Measurements from ENCODE around the gene TGM2. TPM values are rescaled to one million over a fixed set of nuclear protein-coding genes. Genes with fewer than 3 reads are reported as not detected.

Gene TGM2
- total and polyA plus RNA-seq, 9 of the 15 experiments (the other 6 are each of a cell fraction or from before 2014, with no cell fraction given): 5.5 to 78.5 (median 37.6) TPM

DNA sequence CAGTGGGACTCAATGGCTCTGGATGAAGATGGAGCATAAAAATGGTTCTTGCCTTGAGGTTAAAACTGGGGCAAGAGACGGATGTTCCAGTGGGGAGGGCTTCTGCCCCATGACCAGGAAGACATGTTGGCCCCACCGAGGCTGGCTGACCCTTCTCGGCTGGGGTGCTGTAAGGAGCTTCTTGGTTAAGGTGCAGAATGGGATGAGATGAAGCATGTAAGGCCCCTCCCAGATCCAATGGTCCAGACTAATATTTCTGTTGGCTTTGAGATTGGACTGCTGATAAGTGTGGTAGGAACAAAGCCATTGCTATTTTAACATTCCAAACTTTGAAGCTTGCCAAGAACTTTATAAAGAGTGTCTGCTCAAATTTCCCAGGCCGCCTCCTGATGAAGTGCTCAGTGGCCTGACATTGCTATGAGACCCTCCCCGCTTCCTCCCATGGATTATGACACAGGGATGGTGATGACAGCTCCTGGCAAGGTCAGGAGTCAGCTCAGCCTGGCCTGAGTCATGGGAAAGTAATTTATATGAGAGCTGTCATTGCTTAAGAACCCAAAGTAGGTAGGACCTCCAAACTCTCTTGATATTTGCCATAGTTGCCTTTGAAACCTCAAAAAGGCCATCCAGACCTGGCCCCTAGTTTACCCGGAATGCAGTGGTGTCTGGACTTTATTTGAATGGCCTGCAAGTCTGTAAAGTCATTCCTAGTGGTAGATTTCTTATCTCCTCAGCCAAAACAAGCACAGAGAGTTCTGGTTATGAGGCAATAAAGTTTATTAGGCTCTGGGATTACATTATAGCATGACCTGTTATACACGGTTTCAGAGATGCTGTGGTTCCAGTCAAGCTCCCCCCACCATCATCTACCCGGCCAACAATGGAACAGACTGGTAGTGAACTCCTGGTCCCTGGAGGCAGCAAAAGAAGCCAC lies 55.2 kb downstream of the TGM2 start (continued):
- no peak for TF ChIP-seq ZBTB5 (IDR thresholded peaks at IDR 0.05)
- TF ChIP-seq, protein P1, sequence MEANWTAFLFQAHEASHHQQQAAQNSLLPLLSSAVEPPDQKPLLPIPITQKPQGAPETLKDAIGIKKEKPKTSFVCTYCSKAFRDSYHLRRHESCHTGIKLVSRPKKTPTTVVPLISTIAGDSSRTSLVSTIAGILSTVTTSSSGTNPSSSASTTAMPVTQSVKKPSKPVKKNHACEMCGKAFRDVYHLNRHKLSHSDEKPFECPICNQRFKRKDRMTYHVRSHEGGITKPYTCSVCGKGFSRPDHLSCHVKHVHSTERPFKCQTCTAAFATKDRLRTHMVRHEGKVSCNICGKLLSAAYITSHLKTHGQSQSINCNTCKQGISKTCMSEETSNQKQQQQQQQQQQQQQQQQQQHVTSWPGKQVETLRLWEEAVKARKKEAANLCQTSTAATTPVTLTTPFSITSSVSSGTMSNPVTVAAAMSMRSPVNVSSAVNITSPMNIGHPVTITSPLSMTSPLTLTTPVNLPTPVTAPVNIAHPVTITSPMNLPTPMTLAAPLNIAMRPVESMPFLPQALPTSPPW (CRISPR knock-in tag; IDR thresholded peaks at IDR 0.05): peak; percentile 53; the same call in 1 of the 2 replicates
- peak; percentile 60 for TF ChIP-seq ESRRA (IDR thresholded peaks at IDR 0.05; ENCODE audit: borderline replicate concordance, low read depth)
- TF ChIP-seq, protein P2, sequence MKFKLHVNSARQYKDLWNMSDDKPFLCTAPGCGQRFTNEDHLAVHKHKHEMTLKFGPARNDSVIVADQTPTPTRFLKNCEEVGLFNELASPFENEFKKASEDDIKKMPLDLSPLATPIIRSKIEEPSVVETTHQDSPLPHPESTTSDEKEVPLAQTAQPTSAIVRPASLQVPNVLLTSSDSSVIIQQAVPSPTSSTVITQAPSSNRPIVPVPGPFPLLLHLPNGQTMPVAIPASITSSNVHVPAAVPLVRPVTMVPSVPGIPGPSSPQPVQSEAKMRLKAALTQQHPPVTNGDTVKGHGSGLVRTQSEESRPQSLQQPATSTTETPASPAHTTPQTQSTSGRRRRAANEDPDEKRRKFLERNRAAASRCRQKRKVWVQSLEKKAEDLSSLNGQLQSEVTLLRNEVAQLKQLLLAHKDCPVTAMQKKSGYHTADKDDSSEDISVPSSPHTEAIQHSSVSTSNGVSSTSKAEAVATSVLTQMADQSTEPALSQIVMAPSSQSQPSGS (CRISPR knock-in tag; IDR thresholded peaks at IDR 0.05): no peak
- TF ChIP-seq JUND (IDR thresholded peaks at IDR 0.05; ENCODE audit: borderline replicate concordance, low read depth, low read length): peak; percentile 84
- TF ChIP-seq JUND (tag; IDR thresholded peaks at IDR 0.05; ENCODE audit: borderline replicate concordance, low read depth, low read length): peak; percentile 66; the same call in 1 of the 3 replicates
- no peak for TF ChIP-seq ZNF699 (CRISPR knock-in tag; IDR thresholded peaks at IDR 0.05; ENCODE audit: insufficient replicate concordance)
- no peak for TF ChIP-seq ZNF24 (IDR thresholded peaks at IDR 0.05)
- TF ChIP-seq SMARCE1 (IDR thresholded peaks at IDR 0.05): peak; percentile 69; the same call in 1 of the 2 replicates
- peak; percentile 39; the same call in 1 of the 2 replicates for TF ChIP-seq NR2C1 (IDR thresholded peaks at IDR 0.05)
- TF ChIP-seq NR2C1 (tag; IDR thresholded peaks at IDR 0.05): peak; percentile 71
- TF ChIP-seq MAFG (tag; conservative IDR thresholded peaks at IDR 0.05): peak; percentile 38; the same call in 1 of the 2 replicates
- TF ChIP-seq HNRNPK (IDR thresholded peaks at IDR 0.05; ENCODE audit: low read depth, low read length, poor library complexity, severe bottlenecking): no peak
- TF ChIP-seq ATF7 (IDR thresholded peaks at IDR 0.05): peak; percentile 60; the same call in 1 of the 2 replicates
- no peak for TF ChIP-seq ZNF239 (CRISPR knock-in tag; IDR thresholded peaks at IDR 0.05)
- TF ChIP-seq HMGN3 (IDR thresholded peaks at IDR 0.05; ENCODE audit: borderline replicate concordance, extremely low read depth, insufficient read length, low read depth, low read length): no peak
- no peak for TF ChIP-seq POLR2B (IDR thresholded peaks at IDR 0.05; ENCODE audit: low read depth, partially characterized antibody)
- TF ChIP-seq BACH1 (tag; IDR thresholded peaks at IDR 0.05): 0 out of 2 replicates have a peak, but pooled peaks have one; percentile 25
- 0 out of 2 replicates have a peak, but pooled peaks have one; percentile 43 for TF ChIP-seq ZNF766 (CRISPR knock-in tag; conservative IDR thresholded peaks at IDR 0.05)
- TF ChIP-seq ZFP36 (IDR thresholded peaks at IDR 0.05; ENCODE audit: low read depth, low read length, partially characterized antibody): no peak
- 0 out of 2 replicates have a peak, but pooled peaks have one; percentile 14 for TF ChIP-seq SPI1 (IDR thresholded peaks at IDR 0.05; ENCODE audit: borderline replicate concordance, low read depth, low read length)
- TF ChIP-seq TBL1XR1 (IDR thresholded peaks at IDR 0.05; ENCODE audit: low read length in 2 of 2): peak in 1 of 2 experiments; percentile 3; a peak in 1 of 4 replicates
- no peak for TF ChIP-seq ILF3 (IDR thresholded peaks at IDR 0.05; ENCODE audit: borderline replicate concordance)
- no peak for TF ChIP-seq THRAP3 (IDR thresholded peaks at IDR 0.05; ENCODE audit: borderline replicate concordance)
